ENCODE data around the gene NDUFS7. TPM values are rescaled to one million over a fixed set of nuclear protein-coding genes. Genes with fewer than 3 reads are reported as not detected.

The NDUFS7 gene
- total and polyA plus RNA-seq, 2 donors from 2014 or later: 85.5 to 265 TPM

DNA sequence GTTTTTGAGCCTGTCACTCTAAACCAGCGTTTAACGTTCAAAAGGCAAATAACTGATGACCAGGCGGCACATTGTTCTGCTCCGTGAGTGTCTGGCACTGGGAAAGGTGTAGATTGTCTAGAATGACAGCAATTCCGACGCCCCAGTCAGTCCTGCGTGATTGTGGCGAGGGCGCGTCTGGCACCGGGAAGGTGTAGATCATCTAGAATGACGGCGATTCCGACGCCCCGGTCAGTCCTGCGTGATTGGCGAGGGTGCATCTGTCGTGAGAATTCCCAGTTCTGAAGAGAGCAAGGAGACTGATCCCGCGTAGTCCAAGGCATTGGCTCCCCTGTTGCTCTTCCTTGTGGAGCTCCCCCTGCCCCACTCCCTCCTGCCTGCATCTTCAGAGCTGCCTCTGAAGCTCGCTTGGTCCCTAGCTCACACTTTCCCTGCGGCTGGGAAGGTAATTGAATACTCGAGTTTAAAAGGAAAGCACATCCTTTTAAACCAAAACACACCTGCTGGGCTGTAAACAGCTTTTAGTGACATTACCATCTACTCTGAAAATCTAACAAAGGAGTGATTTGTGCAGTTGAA lies 26.1 kb upstream of the NDUFS7 start:
- DNase-seq: peak in 1 of 5 donors; percentile 39
- intact Hi-C loops (cut with DNase I): no loop called here
- H3K4me3 ChIP-seq (ENCODE audit: low read length in 3 of 3): no peak overlapping the region
- peaks cover 2 to 21% (median 12%) of the 10 kb centered on the region in 3 donors for H3K36me3 ChIP-seq (ENCODE audit: control insufficient read depth in 2 of 3, insufficient read depth in 3 of 3, low read length in 3 of 3)
- no peaks in the 10 kb centered on the region for H3K27me3 ChIP-seq (ENCODE audit: control insufficient read depth, insufficient read depth, low read length)
- FAIRE-seq: no peak
- no peak overlapping the region for H3K27ac ChIP-seq (ENCODE audit: low read depth in 2 of 2, low read length in 2 of 2)
- TF ChIP-seq, protein P1, sequence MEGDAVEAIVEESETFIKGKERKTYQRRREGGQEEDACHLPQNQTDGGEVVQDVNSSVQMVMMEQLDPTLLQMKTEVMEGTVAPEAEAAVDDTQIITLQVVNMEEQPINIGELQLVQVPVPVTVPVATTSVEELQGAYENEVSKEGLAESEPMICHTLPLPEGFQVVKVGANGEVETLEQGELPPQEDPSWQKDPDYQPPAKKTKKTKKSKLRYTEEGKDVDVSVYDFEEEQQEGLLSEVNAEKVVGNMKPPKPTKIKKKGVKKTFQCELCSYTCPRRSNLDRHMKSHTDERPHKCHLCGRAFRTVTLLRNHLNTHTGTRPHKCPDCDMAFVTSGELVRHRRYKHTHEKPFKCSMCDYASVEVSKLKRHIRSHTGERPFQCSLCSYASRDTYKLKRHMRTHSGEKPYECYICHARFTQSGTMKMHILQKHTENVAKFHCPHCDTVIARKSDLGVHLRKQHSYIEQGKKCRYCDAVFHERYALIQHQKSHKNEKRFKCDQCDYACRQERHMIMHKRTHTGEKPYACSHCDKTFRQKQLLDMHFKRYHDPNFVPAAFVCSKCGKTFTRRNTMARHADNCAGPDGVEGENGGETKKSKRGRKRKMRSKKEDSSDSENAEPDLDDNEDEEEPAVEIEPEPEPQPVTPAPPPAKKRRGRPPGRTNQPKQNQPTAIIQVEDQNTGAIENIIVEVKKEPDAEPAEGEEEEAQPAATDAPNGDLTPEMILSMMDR (IDR thresholded peaks at IDR 0.05; ENCODE audit: borderline replicate concordance, extremely low read depth, insufficient read depth): no peak
- H3K4me1 ChIP-seq (ENCODE audit: control insufficient read depth in 2 of 3, insufficient read depth in 2 of 3, low read depth in 1 of 3, low read length in 3 of 3): peaks cover 0 to 17% (median 6%) of the 10 kb centered on the region in 3 donors
- no peaks in the 10 kb centered on the region for H3K9me3 ChIP-seq (ENCODE audit: control insufficient read depth in 2 of 3, insufficient read depth in 1 of 3, low read length in 3 of 3)
- no peak overlapping the region for H3K9ac ChIP-seq (ENCODE audit: low read length in 3 of 3)

DNA sequence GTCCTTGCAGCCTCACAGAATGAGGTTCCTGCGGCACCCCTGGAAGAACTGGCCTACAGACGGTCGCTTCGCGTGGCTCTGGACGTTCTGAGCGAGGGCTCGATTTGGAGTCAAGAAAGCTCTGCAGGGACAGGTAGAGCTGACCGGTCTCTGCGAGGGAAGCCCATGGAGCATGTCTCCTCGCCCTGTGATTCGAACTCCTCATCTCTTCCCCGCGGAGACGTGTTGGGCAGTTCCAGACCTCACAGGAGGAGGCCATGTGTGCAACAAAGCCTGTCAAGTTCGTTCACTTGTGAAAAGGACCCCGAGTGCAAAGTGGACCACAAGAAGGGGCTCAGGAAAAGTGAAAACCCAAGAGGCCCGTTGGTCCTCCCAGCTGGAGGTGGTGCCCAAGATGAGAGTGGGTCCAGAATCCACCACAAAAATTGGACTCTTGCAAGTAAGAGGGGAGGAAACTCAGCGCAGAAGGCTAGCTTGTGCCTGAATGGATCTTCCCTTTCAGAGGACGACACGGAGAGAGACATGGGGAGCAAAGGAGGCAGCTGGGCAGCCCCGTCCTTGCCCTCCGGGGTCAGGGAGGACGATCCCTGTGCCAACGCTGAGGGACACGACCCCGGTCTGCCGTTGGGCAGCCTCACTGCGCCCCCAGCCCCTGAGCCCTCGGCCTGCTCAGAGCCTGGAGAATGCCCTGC lies 23.4 kb upstream of the NDUFS7 start:
- H3K36me3 ChIP-seq (ENCODE audit: control insufficient read depth in 2 of 3, insufficient read depth in 3 of 3, low read length in 3 of 3): peaks cover 2 to 32% (median 12%) of the 10 kb centered on the region in 3 donors
- FAIRE-seq: no peak
- no peak overlapping the region for H3K27ac ChIP-seq (ENCODE audit: low read depth in 2 of 2, low read length in 2 of 2)
- H3K27me3 ChIP-seq (ENCODE audit: control insufficient read depth, insufficient read depth, low read length): no peaks in the 10 kb centered on the region
- no peak overlapping the region for H3K4me3 ChIP-seq (ENCODE audit: low read length in 3 of 3)
- no peak for DNase-seq
- intact Hi-C loops (cut with DNase I): no loop called here
- H3K4me1 ChIP-seq (ENCODE audit: control insufficient read depth in 2 of 3, insufficient read depth in 2 of 3, low read depth in 1 of 3, low read length in 3 of 3): peaks cover 0 to 17% (median 6%) of the 10 kb centered on the region in 3 donors
- TF ChIP-seq, protein P1 (IDR thresholded peaks at IDR 0.05; ENCODE audit: borderline replicate concordance, extremely low read depth, insufficient read depth): no peak
- no peak overlapping the region for H3K9ac ChIP-seq (ENCODE audit: low read length in 3 of 3)
- H3K9me3 ChIP-seq (ENCODE audit: control insufficient read depth in 2 of 3, insufficient read depth in 1 of 3, low read length in 3 of 3): no peaks in the 10 kb centered on the region

DNA sequence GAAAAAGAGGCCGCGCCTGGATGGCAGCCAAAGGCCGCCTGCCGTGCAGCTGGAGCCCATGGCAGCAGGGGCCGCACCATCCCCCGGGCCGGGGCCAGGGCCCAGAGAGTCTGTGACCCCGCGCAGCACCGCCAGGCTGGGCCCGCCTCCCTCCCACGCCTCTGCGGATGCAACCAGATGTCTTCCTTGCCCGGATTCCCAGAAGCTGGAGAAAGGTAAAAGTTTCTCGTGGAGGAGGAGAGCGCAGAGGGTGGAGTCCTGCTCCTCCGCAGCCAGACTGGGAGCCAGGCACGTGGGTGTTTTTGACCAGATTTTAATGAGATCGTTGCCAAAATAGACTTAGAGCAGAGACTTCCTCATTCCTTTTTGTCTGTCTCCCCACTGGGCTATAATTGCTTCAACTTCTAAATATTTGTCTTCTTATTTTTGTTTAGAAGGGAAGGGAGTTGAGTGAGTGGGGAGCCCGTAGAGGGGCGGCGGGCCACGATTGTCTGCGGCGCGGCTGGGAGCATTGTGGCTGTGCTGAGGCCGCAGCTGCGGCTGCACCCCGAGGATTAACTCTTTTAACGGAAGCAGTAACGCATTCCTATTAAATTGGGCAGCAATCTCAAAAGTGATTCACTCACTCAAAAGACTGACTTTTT lies 22.8 kb upstream of the NDUFS7 start:
- Histone ChIP-seq H3K36me3 (ENCODE audit: control insufficient read depth in 2 of 3, insufficient read depth in 3 of 3, low read length in 3 of 3) (peaks cover 2 to 32% (median 12%) of the 10 kb centered on the region in 3 donors), H3K9ac (ENCODE audit: low read length in 3 of 3) (no peak overlapping the region), H3K27ac (ENCODE audit: low read depth in 2 of 2, low read length in 2 of 2) (no peak overlapping the region), H3K4me3 (ENCODE audit: low read length in 3 of 3) (no peak overlapping the region), H3K4me1 (ENCODE audit: control insufficient read depth in 2 of 3, insufficient read depth in 2 of 3, low read depth in 1 of 3, low read length in 3 of 3) (peaks cover 0 to 13% (median 6%) of the 10 kb centered on the region in 3 donors), H3K27me3 (ENCODE audit: control insufficient read depth, insufficient read depth, low read length) (no peaks in the 10 kb centered on the region), H3K9me3 (ENCODE audit: control insufficient read depth in 2 of 3, insufficient read depth in 1 of 3, low read length in 3 of 3) (no peaks in the 10 kb centered on the region)
- TF ChIP-seq, protein P1 (IDR thresholded peaks at IDR 0.05; ENCODE audit: borderline replicate concordance, extremely low read depth, insufficient read depth): no peak
- intact Hi-C loops (cut with DNase I): no loop called here
- FAIRE-seq: no peak
- peak; percentile 74 to 92 (median 86) for DNase-seq

All from kidney (tissue), 14 donors.